GM19468 (cell line): ENCODE results near the gene RALA.

Experiments
- ATAC-seq: cut with Tn5 transposase; IDR thresholded peaks from one replicate; pipeline ENCODE4 v1.9.1; 2021; ENCODE audit warnings: mild to moderate bottlenecking, moderate library complexity, moderate number of reproducible peaks; ENCODE audit not compliant: unreplicated experiment; ENCODE audit errors: extremely low read depth

Gene RALA

DNA sequence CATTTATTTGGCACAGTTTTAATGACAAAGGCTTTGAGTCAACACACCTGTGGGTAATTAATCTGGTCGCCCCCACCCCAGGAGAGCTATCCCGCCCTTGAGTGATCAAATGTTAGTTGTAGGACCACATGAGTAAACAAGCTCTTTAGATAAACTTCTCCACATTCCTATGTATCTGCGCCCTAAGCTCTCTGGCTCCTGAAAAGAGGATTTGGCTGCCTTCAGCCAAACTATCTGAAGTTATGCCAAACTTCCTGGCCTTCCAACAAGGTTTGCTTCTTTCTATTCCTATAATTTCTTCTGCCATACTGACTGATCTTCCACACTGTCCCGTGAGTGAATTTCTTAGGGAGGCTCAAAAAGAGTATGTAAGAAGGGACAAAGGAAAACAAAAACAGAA, 134.2 kb downstream of the RALA start:
- ATAC-seq = no peak
